GM12878 (cell line): Measurements from ENCODE around the gene NCOA6. TPM values are rescaled to one million over a fixed set of nuclear protein-coding genes. Genes with fewer than 3 reads are reported as not detected.

ENCODE experiments used
- ATAC-seq: fragments of 200-7000 bp; cut with Tn5 transposase; 3 replicates; pipeline ENCODE4 v1.9.1; 2020; ENCODE audit warnings: mild to moderate bottlenecking, moderate library complexity
- BruUV-seq: library from RNA; stranded (reverse); fragments of 400-500 nt; replicated peaks from 2 replicates; lab custom pipeline; 2021; lab: Mats Ljungman, UMichigan
- CTCF ChIA-PET: fragments of 300-600 bp; sonication (Branson Sonifier 250); formaldehyde crosslinking; extraction: SDS; loops from one replicate; lab custom pipeline; 2021; ENCODE audit warnings: inconsistent platforms; lab: Yijun Ruan, JAX
- POLR2A ChIA-PET: fragments of 350-600 bp; formaldehyde crosslinking; extraction: SDS; loops from one replicate; lab custom pipeline; 2021; ENCODE audit warnings: inconsistent platforms; lab: Charles Lee
- RAD21 ChIA-PET: fragments of 300-600 bp; sonication (Branson Sonifier 250); formaldehyde crosslinking; loops from one replicate; lab custom pipeline; 2023; ENCODE audit warnings: antibody characterized with exemption; ENCODE audit not compliant: unreplicated experiment; lab: Charles Lee
- SMC1A ChIA-PET: fragments of 300-600 bp; sonication (Branson Sonifier 250); formaldehyde crosslinking; loops from one replicate; lab custom pipeline; 2023; ENCODE audit not compliant: unreplicated experiment, uncharacterized antibody; lab: Charles Lee
- DNase-seq: peaks from one replicate; pipeline ENCODE4 v3.0.0-alpha.2; 2011; ENCODE audit warnings: low read depth, low spot score
- FAIRE-seq: peaks from 3 replicates; lab custom pipeline; 2011; peaks lifted over from hg19 to GRCh38; lab: Jason Lieb, UNC
- H2AFZ ChIP-seq: 2 replicates; pipeline ENCODE4 v1.6.0; 2011; ENCODE audit warnings: low read depth, low read length, control low read depth; ENCODE audit not compliant: control insufficient read depth
- H3K27ac ChIP-seq: 2 replicates; pipeline ENCODE4 v1.5.1; 2011; ENCODE audit warnings: control low read depth; ENCODE audit not compliant: control insufficient read depth, insufficient read depth
- H3K27me3 ChIP-seq, 2 experiments: replicated peaks in 1 of 2; 2 replicates each; pipeline versions ENCODE4 v1.6.0 to v1.6.1; 2011; ENCODE audit warnings: low read length in 1 of 2; ENCODE audit not compliant: control insufficient read depth in 2 of 2, insufficient read depth in 2 of 2
- H3K36me3 ChIP-seq, 2 experiments: 2 replicates each; pipeline ENCODE4 v1.5.1; 2011; ENCODE audit warnings: low read length in 1 of 2; ENCODE audit not compliant: control insufficient read depth in 2 of 2, insufficient read depth in 2 of 2
- H3K4me1 ChIP-seq: 2 replicates; pipeline ENCODE4 v1.6.1; 2011; ENCODE audit warnings: mild to moderate bottlenecking, low read length, moderate library complexity, mixed read lengths; ENCODE audit not compliant: control insufficient read depth, insufficient read depth
- H3K4me2 ChIP-seq: 2 replicates; pipeline ENCODE4 v1.6.0; 2011; ENCODE audit warnings: control low read depth; ENCODE audit not compliant: control insufficient read depth, insufficient read depth
- H3K4me3 ChIP-seq: fragments of 200-600 bp; sonication (generic); 2 replicates; pipeline ENCODE4 v1.5.1; 2016
- H3K79me2 ChIP-seq: 2 replicates; pipeline ENCODE4 v1.6.0; 2011; ENCODE audit warnings: low read length; ENCODE audit not compliant: control insufficient read depth, insufficient read depth
- H3K9ac ChIP-seq: 2 replicates; pipeline ENCODE4 v1.8.0; 2011; ENCODE audit warnings: low read length, control low read depth, mixed read lengths; ENCODE audit not compliant: control insufficient read depth, insufficient read depth
- H3K9me3 ChIP-seq: replicated peaks from 3 replicates; pipeline ENCODE4 v1.5.1; 2011; ENCODE audit warnings: mild to moderate bottlenecking, low read length; ENCODE audit not compliant: control insufficient read depth, insufficient read depth
- H4K20me1 ChIP-seq: 2 replicates; pipeline ENCODE4 v1.6.0; 2011; ENCODE audit not compliant: control insufficient read depth, insufficient read depth
- IKZF1 ChIP-seq: fragments of 450-650 bp; conservative IDR thresholded peaks from 2 replicates; pipeline ENCODE4 v1.6.1; 2017; ENCODE audit warnings: antibody characterized with exemption, mild to moderate bottlenecking
- IRF3 ChIP-seq: fragments of 450-650 bp; IDR thresholded peaks from 2 replicates; pipeline ENCODE4 v1.6.1; 2014; ENCODE audit warnings: mild to moderate bottlenecking
- MAX ChIP-seq: IDR thresholded peaks from 2 replicates; pipeline ENCODE4 v1.6.1; 2012; ENCODE audit warnings: low read depth, low read length, improper control_type of control experiment
- NFIC ChIP-seq: IDR thresholded peaks from 2 replicates; pipeline ENCODE4 v1.6.1; 2012; ENCODE audit warnings: low read depth, mild to moderate bottlenecking, inconsistent platforms, low read length, moderate library complexity
- RAD21 ChIP-seq: IDR thresholded peaks from 2 replicates; pipeline ENCODE4 v1.6.1; 2011; ENCODE audit warnings: mild to moderate bottlenecking, low read depth, low read length, moderate library complexity; ENCODE audit not compliant: insufficient read depth
- YBX1 ChIP-seq: fragments of 450-650 bp; IDR thresholded peaks from 2 replicates; pipeline ENCODE4 v1.6.1; 2016; ENCODE audit warnings: antibody characterized with exemption
- WGBS: methylation state at CpG from one replicate; pipeline ENCODE4 v1.1.6; 2016; ENCODE audit warnings: low lambda C conversion rate; ENCODE audit not compliant: insufficient replicate concordance, insufficient coverage; ENCODE audit errors: missing lambda C conversion rate; 5-methylcytosine and 5-hydroxymethylcytosine counted together
- in situ Hi-C: fragments of 300-500 bp; cut with MboI; formaldehyde crosslinking; loops from 9 replicates; pipeline ENCODE4 v1.14.3; 2018; ENCODE audit warnings: mixed read lengths
- intact Hi-C: fragments of 100-400 bp; cut with micrococcal nuclease; formaldehyde crosslinking; loops from one replicate; pipeline ENCODE4 v1.14.2; 2022; ENCODE audit not compliant: unreplicated experiment
- polyA plus RNA-seq, 11 experiments: library from polyadenylated mRNA; depleted of rRNA in 4 of 11; unstranded in 6 of 11; stranded (reverse) in 5 of 11; fragments of >200 nt; fragmentation: Nextera tagmentation in 4 of 11; fragmentation: Illumina TruSeq in 1 of 11; extraction: Ambion mirVana in 4 of 11; extraction: Trizol in 1 of 11; gene quantifications; 1 replicate in 1 of 11; 2 replicates in 10 of 11; pipeline versions ENCODE4 v1.2.1 to v1.2.3, GENCODE V29; 2011 to 2016; ENCODE audit warnings: inconsistent platforms in 2 of 11, missing spikeins in 2 of 11, low read depth in 1 of 11
- total RNA-seq, 4 experiments: library from RNA; depleted of rRNA in 3 of 4; stranded (reverse); fragments of >200 nt in 3 of 4; fragmentation: Illumina TruSeq in 1 of 4; extraction: Trizol in 1 of 4; gene quantifications; 2 replicates each; pipeline versions ENCODE4 v1.2.1 to v1.2.3, GENCODE V29; 2013 to 2021
- TF ChIP-seq, protein P1 (sequence below), 3 experiments: IDR thresholded peaks in 2 of 3; conservative IDR thresholded peaks in 1 of 3; 2 replicates each; pipeline ENCODE4 v1.5.1; 2011; ENCODE audit warnings: low read depth in 3 of 3, low read length in 3 of 3, mild to moderate bottlenecking in 3 of 3, control low read depth in 2 of 3, moderate library complexity in 2 of 3, inconsistent platforms in 1 of 3, mixed read lengths in 1 of 3; ENCODE audit not compliant: control insufficient read depth in 2 of 3, insufficient read depth in 1 of 3; ENCODE audit errors: extremely low read depth in 1 of 3

The NCOA6 gene
- total and polyA plus RNA-seq, 10 of the 15 experiments (the other 5 are each of a cell fraction or from before 2014, with no cell fraction given) = 6.1 to 20.6 (median 12.6) TPM

DNA sequence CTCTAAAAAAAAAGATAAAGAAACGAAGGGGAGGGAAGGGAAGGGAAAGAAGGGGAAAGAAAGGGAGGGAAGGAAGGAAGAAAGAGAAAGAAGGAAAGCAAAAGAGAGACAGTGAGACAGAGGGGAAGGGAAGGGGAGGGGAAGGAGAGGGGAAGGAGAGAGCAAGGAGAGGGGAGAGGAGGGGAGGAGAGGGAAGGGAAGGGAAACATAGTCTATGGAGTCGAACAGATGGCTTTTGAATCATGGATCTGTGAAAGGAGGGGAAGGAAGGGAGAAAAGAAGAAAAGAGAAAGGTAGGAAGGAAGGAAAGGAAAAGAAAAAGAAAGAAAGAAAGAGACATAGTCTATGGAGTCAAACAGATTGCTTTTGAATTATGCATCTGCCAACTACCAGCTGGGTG is 16.7 kb upstream of the NCOA6 start (continued):
- TF ChIP-seq IRF3 = no peak
- no peak for TF ChIP-seq IKZF1
- TF ChIP-seq YBX1 = no peak

GRCh38 chr20:34834459-34834893 is 9.0 kb upstream of the NCOA6 start:
- H3K9me3 ChIP-seq = no peaks in the 10 kb centered on the region
- CTCF ChIA-PET = interaction anchor here (1.0 to 1.6 kb wide), 5 partner anchors 18 to 475 kb away, joined by 3 to 7 read pairs (median 3); no protein-coding TSS in a partner anchor
- H3K4me2 ChIP-seq = no peak overlapping the region
- in situ Hi-C loops = loop anchor here (5.0 to 25.0 kb wide), 2 partner anchors 123 to 428 kb away; partner anchors contain the start of genes GSS and MYH7B
- no peaks in the 10 kb centered on the region for H3K27me3 ChIP-seq
- peak; percentile 66 for FAIRE-seq
- no peak overlapping the region for H3K27ac ChIP-seq
- ATAC-seq = peak; percentile 54
- no peak overlapping the region for H2AFZ ChIP-seq
- POLR2A ChIA-PET = no interaction called here
- DNase-seq = no peak
- intact Hi-C loops = loop anchor here (1.0 to 5.0 kb wide), 3 partner anchors 126 to 435 kb away; no protein-coding TSS in a partner anchor
- H3K4me1 ChIP-seq = no peaks in the 10 kb centered on the region
- no peaks in the 10 kb centered on the region for H3K79me2 ChIP-seq
- TF ChIP-seq MAX = no peak
- TF ChIP-seq, protein P1, sequence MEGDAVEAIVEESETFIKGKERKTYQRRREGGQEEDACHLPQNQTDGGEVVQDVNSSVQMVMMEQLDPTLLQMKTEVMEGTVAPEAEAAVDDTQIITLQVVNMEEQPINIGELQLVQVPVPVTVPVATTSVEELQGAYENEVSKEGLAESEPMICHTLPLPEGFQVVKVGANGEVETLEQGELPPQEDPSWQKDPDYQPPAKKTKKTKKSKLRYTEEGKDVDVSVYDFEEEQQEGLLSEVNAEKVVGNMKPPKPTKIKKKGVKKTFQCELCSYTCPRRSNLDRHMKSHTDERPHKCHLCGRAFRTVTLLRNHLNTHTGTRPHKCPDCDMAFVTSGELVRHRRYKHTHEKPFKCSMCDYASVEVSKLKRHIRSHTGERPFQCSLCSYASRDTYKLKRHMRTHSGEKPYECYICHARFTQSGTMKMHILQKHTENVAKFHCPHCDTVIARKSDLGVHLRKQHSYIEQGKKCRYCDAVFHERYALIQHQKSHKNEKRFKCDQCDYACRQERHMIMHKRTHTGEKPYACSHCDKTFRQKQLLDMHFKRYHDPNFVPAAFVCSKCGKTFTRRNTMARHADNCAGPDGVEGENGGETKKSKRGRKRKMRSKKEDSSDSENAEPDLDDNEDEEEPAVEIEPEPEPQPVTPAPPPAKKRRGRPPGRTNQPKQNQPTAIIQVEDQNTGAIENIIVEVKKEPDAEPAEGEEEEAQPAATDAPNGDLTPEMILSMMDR (IDR thresholded peaks at IDR 0.05 in 2 of 3, conservative IDR thresholded peaks at IDR 0.05 in 1 of 3; ENCODE audit: control insufficient read depth in 2 of 3, extremely low read depth in 1 of 3, insufficient read depth in 1 of 3, low read depth in 3 of 3, low read length in 3 of 3) = peak in 1 of 3 experiments; percentile 52; a peak in 2 of 6 replicates
- TF ChIP-seq NFIC = no peak
- peak; percentile 46 for TF ChIP-seq RAD21
- no peaks in the 10 kb centered on the region for H3K36me3 ChIP-seq
- RAD21 ChIA-PET = no interaction called here
- no peaks in the 10 kb centered on the region for H4K20me1 ChIP-seq
- WGBS = 20% methylated on average over 6 of the region's 6 CpGs
- SMC1A ChIA-PET = interaction anchor here (0.9 to 1.9 kb wide), 2 partner anchors 9 to 35 kb away, joined by 3 to 5 read pairs; partner anchors contain the start of gene NCOA6
- BruUV-seq = no TSS peak
- no peak overlapping the region for H3K4me3 ChIP-seq
- H3K9ac ChIP-seq = no peak overlapping the region
